Subcutaneous abdominal adipose tissue (tissue), 5 donors: Measurements from ENCODE around the gene CLCN6.

ENCODE experiments used
- H3K27ac ChIP-seq: one replicate; pipeline ENCODE4 v1.7.0; 2013; ENCODE audit warnings: low read depth, mild to moderate bottlenecking, inconsistent platforms, low read length, moderate library complexity
- H3K27me3 ChIP-seq, 5 donors: one replicate each; pipeline ENCODE4 v1.7.0; 2013; ENCODE audit warnings: low read length in 5 of 5, inconsistent platforms in 1 of 5; ENCODE audit not compliant: control insufficient read depth in 5 of 5, insufficient read depth in 4 of 5
- H3K36me3 ChIP-seq, 5 donors: one replicate each; pipeline ENCODE4 v1.7.0; 2013; ENCODE audit warnings: low read length in 5 of 5; ENCODE audit not compliant: control insufficient read depth in 5 of 5, insufficient read depth in 5 of 5
- H3K4me1 ChIP-seq, 5 donors: one replicate each; pipeline ENCODE4 v1.7.0; 2013; ENCODE audit warnings: low read length in 5 of 5, mild to moderate bottlenecking in 3 of 5, moderate library complexity in 1 of 5; ENCODE audit not compliant: control insufficient read depth in 5 of 5, insufficient read depth in 5 of 5
- H3K4me3 ChIP-seq, 5 donors: one replicate each; pipeline ENCODE4 v1.7.0; 2013; ENCODE audit warnings: low read length in 5 of 5, low read depth in 1 of 5
- H3K9ac ChIP-seq, 5 donors: one replicate each; pipeline ENCODE4 v1.7.0; 2013; ENCODE audit warnings: low read length in 5 of 5, mild to moderate bottlenecking in 4 of 5, moderate library complexity in 3 of 5
- H3K9me3 ChIP-seq, 5 donors: one replicate each; pipeline ENCODE4 v1.7.0; 2013; ENCODE audit warnings: low read length in 5 of 5; ENCODE audit not compliant: control insufficient read depth in 5 of 5
- donor health status: healthy.
- donor health status: healthy.
- donor health status: healthy.
- donor health status: healthy.
- donor health status: healthy.

Gene CLCN6

GRCh38 chr1:11875094-11875493, 69.1 kb downstream of the CLCN6 start:
- Histone ChIP-seq H3K4me3 (no peak overlapping the region), H3K4me1 (peaks cover 0 to 27% (median 7%) of the 10 kb centered on the region in 5 donors), H3K9ac (no peak overlapping the region), H3K36me3 (no peaks in the 10 kb centered on the region), H3K27me3 (peaks cover 7 to 33% (median 16%) of the 10 kb centered on the region in 5 donors), H3K9me3 (no peaks in the 10 kb centered on the region), H3K27ac (no peak overlapping the region)

GRCh38 chr1:11877074-11877473, 71.1 kb downstream of the CLCN6 start:
- no peak overlapping the region for H3K9ac ChIP-seq
- H3K27ac ChIP-seq, result no peak overlapping the region
- no peaks in the 10 kb centered on the region for H3K9me3 ChIP-seq
- H3K27me3 ChIP-seq, result peaks cover 7 to 33% (median 16%) of the 10 kb centered on the region in 5 donors
- peaks cover 0 to 32% (median 10%) of the 10 kb centered on the region in 5 donors for H3K4me1 ChIP-seq
- no peak overlapping the region for H3K4me3 ChIP-seq
- no peaks in the 10 kb centered on the region for H3K36me3 ChIP-seq

GRCh38 chr1:11878081-11878890, 72.3 kb downstream of the CLCN6 start:
- H3K27me3 ChIP-seq, result peaks cover 7 to 38% (median 16%) of the 10 kb centered on the region in 5 donors
- H3K9me3 ChIP-seq, result no peaks in the 10 kb centered on the region
- H3K4me1 ChIP-seq, result peaks cover 0 to 37% (median 10%) of the 10 kb centered on the region in 5 donors
- no peak overlapping the region for H3K4me3 ChIP-seq
- H3K9ac ChIP-seq, result no peak overlapping the region
- no peak overlapping the region for H3K27ac ChIP-seq
- H3K36me3 ChIP-seq, result no peaks in the 10 kb centered on the region

- H3K27me3 ChIP-seq, result peaks cover 7 to 40% (median 17%) of the 10 kb centered on the region in 5 donors
- peaks cover 0 to 34% (median 10%) of the 10 kb centered on the region in 5 donors for H3K4me1 ChIP-seq
- H3K9ac ChIP-seq, result no peak overlapping the region
- H3K4me3 ChIP-seq, result no peak overlapping the region
- H3K36me3 ChIP-seq, result no peaks in the 10 kb centered on the region
- no peaks in the 10 kb centered on the region for H3K9me3 ChIP-seq
- H3K27ac ChIP-seq, result no peak overlapping the region
Measured at GRCh38 chr1:11878891-11879190, 72.8 kb downstream of the CLCN6 start.

- H3K36me3 ChIP-seq, result no peaks in the 10 kb centered on the region
- H3K4me1 ChIP-seq, result peaks cover 0 to 31% (median 10%) of the 10 kb centered on the region in 5 donors
- no peak overlapping the region for H3K9ac ChIP-seq
- no peak overlapping the region for H3K27ac ChIP-seq
- peaks cover 7 to 34% (median 17%) of the 10 kb centered on the region in 5 donors for H3K27me3 ChIP-seq
- no peaks in the 10 kb centered on the region for H3K9me3 ChIP-seq
- no peak overlapping the region for H3K4me3 ChIP-seq
Measured at GRCh38 chr1:11879311-11880180, 73.6 kb downstream of the CLCN6 start.

GRCh38 chr1:11880181-11880575, 74.2 kb downstream of the CLCN6 start:
- Histone ChIP-seq H3K4me1 (peaks cover 0 to 26% (median 10%) of the 10 kb centered on the region in 5 donors), H3K4me3 (no peak overlapping the region), H3K36me3 (no peaks in the 10 kb centered on the region), H3K27me3 (peaks cover 6 to 29% (median 17%) of the 10 kb centered on the region in 5 donors), H3K27ac (no peak overlapping the region), H3K9me3 (no peaks in the 10 kb centered on the region), H3K9ac (no peak overlapping the region)

GRCh38 chr1:11880911-11881748, 75.1 kb downstream of the CLCN6 start:
- peaks cover 0 to 23% (median 10%) of the 10 kb centered on the region in 5 donors for H3K4me1 ChIP-seq
- H3K9me3 ChIP-seq, result no peaks in the 10 kb centered on the region
- no peak overlapping the region for H3K4me3 ChIP-seq
- H3K27ac ChIP-seq, result no peak overlapping the region
- H3K36me3 ChIP-seq, result no peaks in the 10 kb centered on the region
- H3K27me3 ChIP-seq, result peaks cover 3 to 30% (median 14%) of the 10 kb centered on the region in 5 donors
- no peak overlapping the region for H3K9ac ChIP-seq

- H3K36me3 ChIP-seq, result no peaks in the 10 kb centered on the region
- H3K27ac ChIP-seq, result no peak overlapping the region
- peaks cover 3 to 26% (median 14%) of the 10 kb centered on the region in 5 donors for H3K27me3 ChIP-seq
Measured at GRCh38 chr1:11881749-11882441, 75.9 kb downstream of the CLCN6 start.

GRCh38 chr1:11882814-11883538, 77.0 kb downstream of the CLCN6 start:
- Histone ChIP-seq H3K27ac (no peak overlapping the region), H3K36me3 (no peaks in the 10 kb centered on the region), H3K27me3 (peaks cover 3 to 29% (median 15%) of the 10 kb centered on the region in 5 donors), H3K9me3 (no peaks in the 10 kb centered on the region), H3K4me3 (no peak overlapping the region), H3K4me1 (peaks cover 0 to 25% (median 10%) of the 10 kb centered on the region in 5 donors), H3K9ac (no peak overlapping the region)

More at GRCh38 chr1:11881749-11882441, 75.9 kb downstream of the CLCN6 start:
- H3K9me3 ChIP-seq, result no peaks in the 10 kb centered on the region
- no peak overlapping the region for H3K9ac ChIP-seq
- H3K4me3 ChIP-seq, result no peak overlapping the region
- peaks cover 0 to 23% (median 10%) of the 10 kb centered on the region in 5 donors for H3K4me1 ChIP-seq
